ENCODE measurements around the gene AIF1.
"Not testable (repeated sequence)": the region's sequence is repeated elsewhere in the genome, so short reads cannot be mapped to it uniquely, and the experiment has no call there.

The AIF1 gene

GRCh38 chr6:31580807-31581433 is 34.1 kb upstream of the AIF1 start:
- FAIRE-seq, result peak; percentile 89
- DNase-seq (ENCODE audit: insufficient read length, low spot score), result peak; percentile 79
- TF ChIP-seq POLR2A (IDR thresholded peaks at IDR 0.05; ENCODE audit: low read depth, low read length), result no peak
- peak; percentile 61; the same call in 1 of the 2 replicates for TF ChIP-seq POU2F2 (IDR thresholded peaks at IDR 0.05; ENCODE audit: low read depth, low read length)
- no peak for TF ChIP-seq TAF1 (IDR thresholded peaks at IDR 0.05; ENCODE audit: low read depth, low read length)
- TF ChIP-seq PAX5 (IDR thresholded peaks at IDR 0.05; ENCODE audit: insufficient read depth, low read length, severe bottlenecking), result peak; percentile 98
- no peak for TF ChIP-seq SPI1 (IDR thresholded peaks at IDR 0.05; ENCODE audit: low read depth, low read length)
- TF ChIP-seq POLR2AphosphoS5 (IDR thresholded peaks at IDR 0.05; ENCODE audit: low read depth, low read length), result 0 out of 2 replicates have a peak, but pooled peaks have one; percentile 53

GRCh38 chr6:31581434-31582229 is 33.4 kb upstream of the AIF1 start:
- DNase-seq (ENCODE audit: insufficient read length, low spot score), result no peak
- FAIRE-seq, result peak; percentile 62

GRCh38 chr6:31582230-31582643 is 32.8 kb upstream of the AIF1 start, which contains the start of gene LTB:
LTB (minus strand) TSS chr6:31582424; CDS start chr6:31582417, 7 bp downstream.
- DNase-seq (ENCODE audit: insufficient read length, low spot score) (no peak), FAIRE-seq (peak; percentile 66)
- TF ChIP-seq PAX5 (IDR thresholded peaks at IDR 0.05; ENCODE audit: insufficient read depth, low read length, severe bottlenecking) (no peak), SPI1 (IDR thresholded peaks at IDR 0.05; ENCODE audit: low read depth, low read length) (no peak), POU2F2 (IDR thresholded peaks at IDR 0.05; ENCODE audit: low read depth, low read length) (no peak), POLR2A (IDR thresholded peaks at IDR 0.05; ENCODE audit: low read depth, low read length) (peak; percentile 47; the same call in 1 of the 2 replicates), POLR2AphosphoS5 (IDR thresholded peaks at IDR 0.05; ENCODE audit: low read depth, low read length) (peak; percentile 64; the same call in 1 of the 2 replicates)

More at GRCh38 chr6:31581434-31582229, 33.4 kb upstream of the AIF1 start:
- TF ChIP-seq POLR2A (IDR thresholded peaks at IDR 0.05; ENCODE audit: low read depth, low read length), result no peak
- no peak for TF ChIP-seq TAF1 (IDR thresholded peaks at IDR 0.05; ENCODE audit: low read depth, low read length)
- TF ChIP-seq POU2F2 (IDR thresholded peaks at IDR 0.05; ENCODE audit: low read depth, low read length), result no peak
- no peak for TF ChIP-seq PAX5 (IDR thresholded peaks at IDR 0.05; ENCODE audit: insufficient read depth, low read length, severe bottlenecking)
- TF ChIP-seq POLR2AphosphoS5 (IDR thresholded peaks at IDR 0.05; ENCODE audit: low read depth, low read length), result no peak
- no peak for TF ChIP-seq SPI1 (IDR thresholded peaks at IDR 0.05; ENCODE audit: low read depth, low read length)

DNA sequence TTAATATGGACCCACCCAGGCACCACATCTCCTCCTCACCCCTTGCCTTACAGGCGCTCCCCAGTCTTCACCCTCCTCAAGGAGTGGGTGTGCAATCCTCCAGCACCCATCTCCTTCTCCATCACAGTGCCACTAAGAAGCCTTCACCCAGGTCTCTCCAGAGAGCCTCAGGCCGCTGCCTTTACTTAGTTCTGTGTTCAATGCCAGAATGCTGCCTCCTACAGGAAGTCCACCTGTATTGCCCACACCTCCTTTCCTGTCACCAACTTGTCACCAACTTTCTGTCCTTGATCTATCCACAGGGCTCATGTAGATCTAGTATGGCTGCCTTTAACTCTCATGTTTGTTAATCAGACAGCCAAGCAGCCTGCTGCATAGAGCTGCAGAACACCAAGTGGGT is 29.5 kb upstream of the AIF1 start:
- peak; percentile 87 for FAIRE-seq
- TF ChIP-seq POU2F2 (IDR thresholded peaks at IDR 0.05; ENCODE audit: low read depth, low read length) (no peak), TAF1 (IDR thresholded peaks at IDR 0.05; ENCODE audit: low read depth, low read length) (no peak), POLR2AphosphoS5 (IDR thresholded peaks at IDR 0.05; ENCODE audit: low read depth, low read length) (no peak), POLR2A (IDR thresholded peaks at IDR 0.05; ENCODE audit: low read depth, low read length) (no peak), PAX5 (IDR thresholded peaks at IDR 0.05; ENCODE audit: insufficient read depth, low read length, severe bottlenecking) (no peak), SPI1 (IDR thresholded peaks at IDR 0.05; ENCODE audit: low read depth, low read length) (no peak)
- DNase-seq (ENCODE audit: insufficient read length, low spot score), result no peak

DNA sequence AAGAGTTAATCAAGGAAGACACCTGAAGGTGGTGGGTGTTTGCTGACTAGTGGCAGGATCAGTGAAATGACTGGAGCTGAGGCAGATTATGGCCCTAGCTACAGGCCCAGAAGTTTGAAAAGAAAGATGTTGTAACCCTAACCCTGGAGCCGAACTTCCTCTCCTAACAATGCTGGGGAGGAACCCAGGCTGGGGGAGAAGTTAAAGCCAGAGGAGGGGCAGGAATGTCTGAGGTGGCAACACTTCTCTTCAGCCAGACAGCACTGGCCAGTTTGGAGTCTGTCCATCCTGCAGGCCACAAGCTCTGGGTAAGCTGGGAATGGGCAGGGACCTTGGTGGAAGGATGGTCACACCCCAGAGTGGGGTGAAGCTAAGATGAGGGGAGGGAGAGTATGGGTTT is 29.0 kb upstream of the AIF1 start, which contains the start of gene LST1:
LST1 (plus strand) TSS at position 270 of the 400 bp plus-strand sequence. CDS start 1,023 bp downstream, outside the sequence.
- TF ChIP-seq POU2F2 (IDR thresholded peaks at IDR 0.05; ENCODE audit: low read depth, low read length), result no peak
- TF ChIP-seq POLR2A (IDR thresholded peaks at IDR 0.05; ENCODE audit: low read depth, low read length), result no peak
- peak; percentile 18; the same call in 1 of the 2 replicates for TF ChIP-seq SPI1 (IDR thresholded peaks at IDR 0.05; ENCODE audit: low read depth, low read length)
- FAIRE-seq, result no peak
- DNase-seq (ENCODE audit: insufficient read length, low spot score), result no peak

DNA sequence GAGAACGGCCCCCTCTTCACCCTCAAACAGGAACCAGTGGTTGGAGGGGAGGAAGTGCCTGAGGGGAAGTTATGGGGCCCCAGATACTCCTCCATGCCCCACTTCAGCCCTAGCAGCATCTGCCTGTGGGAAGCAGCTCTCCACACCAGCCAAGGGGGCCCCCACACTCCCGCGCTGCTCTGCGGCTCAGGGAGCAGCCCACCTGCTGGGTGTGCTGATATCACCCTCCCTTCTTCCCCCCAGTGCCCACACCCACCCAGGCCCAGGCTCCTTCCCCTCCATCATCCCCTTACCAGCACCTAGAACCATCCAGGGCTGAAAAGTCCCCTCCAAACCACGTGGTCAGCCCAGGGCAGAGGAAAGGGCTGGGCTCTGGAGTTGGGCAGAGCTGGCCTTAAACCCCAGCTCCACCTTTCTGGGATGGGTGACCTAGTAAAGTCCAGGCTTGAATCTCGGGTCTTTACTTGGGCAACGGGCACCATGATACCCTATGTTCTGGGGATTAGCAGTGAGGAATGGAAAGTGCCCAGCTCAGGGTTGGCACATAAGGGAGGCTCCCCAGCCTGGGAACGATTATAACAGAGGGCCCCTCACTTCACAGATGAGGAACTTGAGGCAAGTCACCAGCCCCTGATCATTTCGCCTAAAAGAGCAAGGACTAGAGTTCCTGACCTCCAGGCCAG is 28.3 kb upstream of the AIF1 start:
- DNase-seq (ENCODE audit: insufficient read length, low spot score) (no peak), FAIRE-seq (peak; percentile 93)
- TF ChIP-seq POLR2A (IDR thresholded peaks at IDR 0.05; ENCODE audit: low read depth, low read length), result 0 out of 2 replicates have a peak, but pooled peaks have one; percentile 47
- TF ChIP-seq POU2F2 (IDR thresholded peaks at IDR 0.05; ENCODE audit: low read depth, low read length), result no peak
- TF ChIP-seq SPI1 (IDR thresholded peaks at IDR 0.05; ENCODE audit: low read depth, low read length), result peak; percentile 89

- no peak for TF ChIP-seq TAF1 (IDR thresholded peaks at IDR 0.05; ENCODE audit: low read depth, low read length)
- TF ChIP-seq POLR2A (IDR thresholded peaks at IDR 0.05; ENCODE audit: low read depth, low read length), result no peak
- TF ChIP-seq SPI1 (IDR thresholded peaks at IDR 0.05; ENCODE audit: low read depth, low read length), result no peak
- no peak for TF ChIP-seq PAX5 (IDR thresholded peaks at IDR 0.05; ENCODE audit: insufficient read depth, low read length, severe bottlenecking)
- no peak for TF ChIP-seq POLR2AphosphoS5 (IDR thresholded peaks at IDR 0.05; ENCODE audit: low read depth, low read length)
- TF ChIP-seq POU2F2 (IDR thresholded peaks at IDR 0.05; ENCODE audit: low read depth, low read length), result no peak
- no peak for DNase-seq (ENCODE audit: insufficient read length, low spot score)
- no peak for FAIRE-seq
These were observed 26.9 kb upstream of the AIF1 start for GRCh38 chr6:31587791-31588777.

DNA sequence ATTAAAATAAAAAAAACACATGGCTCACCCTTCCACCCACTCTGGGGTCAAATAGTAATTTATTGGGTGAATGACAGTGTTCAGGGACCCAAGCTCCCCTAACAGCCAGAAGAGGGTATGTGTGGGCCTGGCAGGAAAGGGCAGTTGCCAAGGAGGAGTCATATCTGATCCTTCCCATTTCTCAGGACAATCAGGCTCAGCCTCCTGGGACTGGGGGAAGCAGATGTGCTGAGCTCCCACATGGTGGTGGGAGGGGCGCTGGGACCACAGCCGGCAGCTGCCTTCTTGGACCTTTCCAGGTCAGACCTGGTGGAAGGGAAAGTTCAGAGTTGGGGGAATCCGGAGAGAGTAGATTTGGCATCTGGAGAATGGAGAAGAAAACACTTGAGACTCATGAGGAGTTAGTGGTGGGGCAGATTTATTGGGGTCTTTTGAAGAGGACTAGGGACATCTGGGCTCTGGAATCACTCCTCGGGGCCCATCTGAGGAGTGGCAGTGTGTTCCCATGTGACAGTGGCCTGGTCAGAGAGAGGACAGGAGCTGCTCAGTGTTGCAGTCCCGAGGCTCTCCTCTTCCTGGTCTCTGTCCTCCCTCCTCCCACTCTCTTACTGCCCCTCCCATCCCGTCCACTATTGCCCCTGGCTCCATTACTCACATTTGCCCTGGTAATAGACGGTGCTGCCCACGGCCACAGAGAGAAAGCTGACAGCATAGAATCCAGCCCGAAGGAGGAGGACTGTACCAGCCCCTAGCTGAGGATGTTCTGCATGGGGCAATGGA is 26.0 kb upstream of the AIF1 start:
- FAIRE-seq, result no peak
- DNase-seq (ENCODE audit: insufficient read length, low spot score), result no peak
- TF ChIP-seq SPI1 (IDR thresholded peaks at IDR 0.05; ENCODE audit: low read depth, low read length) (no peak), TAF1 (IDR thresholded peaks at IDR 0.05; ENCODE audit: low read depth, low read length) (no peak), POU2F2 (IDR thresholded peaks at IDR 0.05; ENCODE audit: low read depth, low read length) (no peak), PAX5 (IDR thresholded peaks at IDR 0.05; ENCODE audit: insufficient read depth, low read length, severe bottlenecking) (no peak), POLR2A (IDR thresholded peaks at IDR 0.05; ENCODE audit: low read depth, low read length) (no peak), POLR2AphosphoS5 (IDR thresholded peaks at IDR 0.05; ENCODE audit: low read depth, low read length) (no peak)

DNA sequence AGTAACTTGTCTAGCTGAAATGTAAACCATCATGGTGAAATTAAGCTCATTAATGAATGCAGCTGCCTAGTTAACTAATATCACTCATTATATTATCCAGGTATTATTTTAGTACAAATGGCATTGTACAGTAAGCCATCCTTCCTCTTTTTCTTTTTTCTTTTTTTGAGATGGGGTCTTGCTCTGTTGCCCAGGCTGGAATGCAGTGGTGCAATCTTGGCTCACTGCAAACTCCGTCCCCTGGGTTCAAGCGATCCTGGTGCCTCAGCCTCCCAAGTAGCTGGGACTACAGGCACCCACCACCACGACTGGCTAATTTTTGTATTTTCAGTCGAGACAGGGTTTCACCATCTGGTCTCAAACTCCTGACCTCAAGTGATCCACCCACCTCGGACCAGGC is 24.3 kb upstream of the AIF1 start:
- not testable (repeated sequence) for DNase-seq (ENCODE audit: insufficient read length, low spot score)

More for the DNA sequence above, 24.3 kb upstream of the AIF1 start:
- not testable (repeated sequence) for FAIRE-seq
